ENCODE data around the gene ADORA2A. TPM values are rescaled to one million over a fixed set of nuclear protein-coding genes. Genes with fewer than 3 reads are reported as not detected.

ADORA2A gene
- total RNA-seq, 4 donors from 2014 or later: 0.39 to 8.4 (median 1.3) TPM

GRCh38 chr22:24424001-24424900, 3.1 kb upstream of the ADORA2A start:
- TF ChIP-seq POLR2A (IDR thresholded peaks at IDR 0.05) (no peak), CTCF (IDR thresholded peaks at IDR 0.05) (no peak)
- WGBS, 2 donors: 10 to 16% methylated on average over 43 to 54 of the region's 105 CpGs
- H3K4me3 ChIP-seq (ENCODE audit: low read depth, poor library complexity, severe bottlenecking): peak overlapping the region; percentile 17
- intact Hi-C loops (cut with DNase I; ENCODE audit: low total_unique reads): loop anchor here (5.0 kb wide), 1 partner anchor 98 kb away; no protein-coding TSS in a partner anchor
- no peak for DNase-seq (ENCODE audit: low spot score in 2 of 2)

DNA sequence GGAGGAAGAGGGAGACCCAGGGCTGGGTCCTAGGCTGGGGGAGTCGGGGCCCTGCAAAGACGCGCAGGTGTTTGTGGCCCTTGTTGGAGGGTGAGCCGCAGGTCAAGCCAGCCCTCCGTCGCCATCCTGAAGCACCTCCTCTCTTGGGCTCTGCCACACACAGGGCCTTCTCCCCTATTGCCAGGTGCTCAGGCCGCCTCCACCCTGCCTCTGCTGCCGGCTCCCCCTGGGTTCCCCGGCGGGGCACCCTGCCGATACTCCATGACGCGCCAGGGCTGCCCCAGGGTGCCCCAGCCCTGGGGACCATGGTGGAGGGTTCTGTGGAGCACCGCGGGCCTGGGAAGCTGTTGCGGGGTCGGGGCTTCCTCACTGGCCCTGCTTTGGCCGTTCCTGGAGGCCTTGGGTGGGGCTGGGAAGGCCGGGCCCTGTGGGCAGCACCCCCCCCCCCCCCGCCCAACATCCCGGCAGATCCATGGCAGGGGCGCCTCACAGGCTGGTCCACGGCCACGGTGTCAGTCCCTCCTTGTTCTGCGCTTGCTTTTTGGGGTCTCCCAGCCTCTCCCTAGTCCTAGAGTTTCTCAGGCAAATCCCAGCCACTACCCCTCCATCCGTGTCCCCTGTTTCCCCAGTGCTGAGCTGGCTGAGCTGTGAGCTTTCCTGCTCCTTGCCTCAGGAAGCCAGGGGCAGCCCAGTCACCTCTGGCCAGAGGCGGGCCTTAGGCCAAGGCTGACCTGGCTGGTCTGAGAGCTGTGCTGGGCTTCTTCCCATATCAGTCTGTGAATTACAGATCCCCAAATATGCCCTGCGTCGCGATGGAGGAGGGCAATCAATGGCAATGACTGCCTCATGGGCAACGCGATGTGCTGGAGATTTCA, 2.3 kb upstream of the ADORA2A start:
- no peak for TF ChIP-seq CTCF (IDR thresholded peaks at IDR 0.05)
- no peak for TF ChIP-seq POLR2A (IDR thresholded peaks at IDR 0.05)
- no peak overlapping the region for H3K4me3 ChIP-seq (ENCODE audit: low read depth, poor library complexity, severe bottlenecking)
- WGBS, 2 donors: 84% methylated on average over 27 to 29 of the region's 32 CpGs
- no peak for DNase-seq (ENCODE audit: low spot score in 2 of 2)
- intact Hi-C loops (cut with DNase I; ENCODE audit: low total_unique reads): loop anchor here (5.0 kb wide), 1 partner anchor 97 kb away; no protein-coding TSS in a partner anchor

GRCh38 chr22:24426436-24426835, 963 bp upstream of the ADORA2A start:
- no peak overlapping the region for H3K4me3 ChIP-seq (ENCODE audit: low read depth, poor library complexity, severe bottlenecking)
- TF ChIP-seq CTCF (IDR thresholded peaks at IDR 0.05): no peak
- 85 to 86% methylated on average over 4 of the region's 4 CpGs for WGBS, 2 donors
- intact Hi-C loops (cut with DNase I; ENCODE audit: low total_unique reads): no loop called here
- DNase-seq (ENCODE audit: low spot score in 2 of 2): no peak

GRCh38 chr22:24426851-24427499, 424 bp upstream of the ADORA2A start:
- intact Hi-C loops (cut with DNase I; ENCODE audit: low total_unique reads): no loop called here
- no peak overlapping the region for H3K4me3 ChIP-seq (ENCODE audit: low read depth, poor library complexity, severe bottlenecking)
- TF ChIP-seq CTCF (IDR thresholded peaks at IDR 0.05) (no peak), POLR2A (IDR thresholded peaks at IDR 0.05) (no peak)
- no peak for DNase-seq (ENCODE audit: low spot score in 2 of 2)
- WGBS, 2 donors: 74 to 76% methylated on average over 14 to 19 of the region's 19 CpGs

DNA sequence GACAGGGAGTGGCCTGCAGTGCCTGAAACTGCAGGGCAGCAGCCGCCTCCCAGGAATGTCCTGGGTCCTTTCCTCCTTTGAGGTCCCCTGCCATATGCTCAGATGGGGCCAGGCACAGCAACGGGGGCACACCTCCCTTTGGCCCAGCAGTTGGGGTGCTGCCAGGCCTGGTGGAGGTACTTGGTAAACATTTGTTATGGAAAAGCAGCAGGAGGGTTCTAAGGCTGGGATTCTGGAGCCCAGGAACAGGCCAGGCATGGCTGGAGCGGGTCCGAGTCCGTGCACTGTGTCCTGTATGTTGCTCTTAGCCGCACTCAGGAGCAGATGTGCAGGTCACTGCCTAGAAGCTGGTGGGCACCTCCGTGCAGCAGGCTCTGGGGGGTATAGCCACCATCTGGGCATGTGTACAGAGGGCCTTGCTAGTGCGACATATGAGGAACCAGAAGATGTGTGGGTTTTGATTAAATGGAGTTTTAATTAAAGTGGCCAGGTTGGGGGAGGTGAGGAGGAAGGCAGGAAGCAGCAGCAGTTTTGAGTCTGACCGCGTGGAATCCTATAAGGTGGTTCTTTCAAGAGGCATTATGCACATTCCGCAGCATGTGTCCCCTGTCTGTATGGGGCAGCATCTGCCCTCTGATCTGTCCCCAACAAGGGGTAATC, 1.5 kb downstream of the ADORA2A start:
- peak in 1 of 2 donors; percentile 84 for DNase-seq (ENCODE audit: low spot score in 2 of 2)
- WGBS, 2 donors: 74 to 76% methylated on average over 11 of the region's 11 CpGs
- TF ChIP-seq POLR2A (IDR thresholded peaks at IDR 0.05) (no peak), CTCF (IDR thresholded peaks at IDR 0.05) (no peak)
- intact Hi-C loops (cut with DNase I; ENCODE audit: low total_unique reads): no loop called here
- no peak overlapping the region for H3K4me3 ChIP-seq (ENCODE audit: low read depth, poor library complexity, severe bottlenecking)

Data from lower leg skin (tissue), 4 donors.